ENCODE data around the gene UNK.
"Not testable (repeated sequence)": the region's sequence is repeated elsewhere in the genome, so short reads cannot be mapped to it uniquely, and the experiment has no call there.

The UNK gene

DNA sequence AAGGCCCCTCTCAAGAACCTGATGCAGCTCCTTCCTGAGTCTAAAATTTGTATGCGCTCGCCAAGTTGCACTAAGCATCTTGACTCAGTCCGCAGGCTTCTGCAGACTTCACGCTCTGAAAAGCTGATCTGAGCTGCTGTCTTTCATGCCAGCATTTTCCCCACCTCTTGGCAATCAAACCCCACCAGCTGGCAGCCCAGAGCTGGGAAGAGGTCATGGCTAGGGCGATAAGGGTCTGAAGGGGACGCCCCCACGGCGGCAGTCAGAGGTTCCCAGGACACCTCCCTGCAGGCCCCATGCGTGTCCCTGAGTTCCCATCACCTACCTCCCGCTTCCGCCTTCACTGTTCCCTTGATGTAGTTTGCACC lies 64.7 kb downstream of the UNK start:
- no peak for DNase-seq (ENCODE audit: low spot score)

DNA sequence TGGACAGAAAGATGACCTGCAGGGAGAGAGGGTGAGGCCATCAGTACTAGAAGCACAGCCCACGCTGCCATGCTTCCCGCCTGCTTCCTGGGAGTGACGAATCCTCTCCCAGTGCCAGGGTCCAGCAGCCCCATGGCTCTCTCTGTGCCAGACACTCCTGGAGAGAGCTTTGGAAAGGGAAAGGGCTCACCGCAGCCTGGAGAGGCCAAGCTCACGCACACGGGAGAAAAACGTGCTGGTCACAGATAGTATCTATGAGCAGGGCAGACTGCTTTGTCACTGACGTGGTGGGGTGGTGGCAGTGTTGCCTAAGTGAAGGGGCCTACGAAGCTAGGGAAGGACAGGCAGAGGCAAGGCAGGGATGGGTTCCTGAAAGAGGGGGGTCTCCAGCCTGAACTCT lies 65.1 kb downstream of the UNK start:
- no peak for DNase-seq (ENCODE audit: low spot score)

DNA sequence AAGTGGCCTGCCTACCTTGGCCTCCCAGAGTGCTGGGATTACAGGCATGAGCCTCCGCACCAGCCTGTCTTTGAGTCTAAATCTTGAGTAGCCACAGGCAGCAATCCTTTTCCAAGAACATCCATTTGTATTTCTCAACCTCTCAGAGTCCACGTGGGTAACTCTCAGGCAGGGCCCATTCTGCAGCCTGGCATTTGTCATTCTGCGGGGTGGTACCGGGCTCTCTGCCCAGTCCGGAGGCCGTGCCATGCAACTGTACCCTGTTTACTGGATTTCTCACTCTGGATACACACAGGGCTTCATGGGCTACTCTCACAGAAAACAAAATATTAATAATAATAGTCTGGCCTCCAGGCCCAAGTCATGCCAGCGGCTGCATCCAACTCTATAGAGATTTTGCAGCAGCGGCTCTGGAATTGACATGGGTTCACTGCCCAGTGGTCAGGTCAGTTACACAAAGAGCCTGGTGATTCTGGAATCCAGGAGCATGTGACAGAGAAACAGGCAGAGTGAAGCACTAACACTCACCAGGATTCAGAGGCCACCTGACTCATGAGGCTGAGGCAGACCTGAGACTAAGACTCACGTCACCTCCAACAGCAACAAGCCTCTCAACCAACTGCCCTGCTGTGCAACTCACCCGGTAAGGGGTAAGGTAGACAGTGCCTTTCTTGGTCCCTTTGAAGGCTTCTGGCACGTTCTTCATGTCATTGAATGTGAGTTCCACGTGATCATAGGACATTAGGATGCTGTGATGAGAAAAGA lies 66.5 kb downstream of the UNK start:
- DNase-seq (ENCODE audit: low spot score), result peak; percentile 73

DNA sequence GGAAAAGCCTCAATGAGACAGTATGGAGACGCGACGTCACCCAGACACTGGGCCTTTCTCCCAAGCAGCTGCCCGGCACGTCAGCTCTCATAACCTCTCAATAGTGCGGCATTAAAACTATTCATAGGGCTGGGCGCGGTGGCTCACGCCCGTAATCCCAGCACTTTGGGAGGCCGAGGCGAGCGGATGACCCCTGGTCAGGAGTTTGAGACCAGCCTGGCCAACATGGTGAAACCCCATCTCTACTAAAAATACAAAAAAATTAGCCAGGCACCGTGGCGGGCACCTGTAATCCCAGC lies 67.0 kb downstream of the UNK start:
- DNase-seq (ENCODE audit: low spot score), result not testable (repeated sequence)

DNA sequence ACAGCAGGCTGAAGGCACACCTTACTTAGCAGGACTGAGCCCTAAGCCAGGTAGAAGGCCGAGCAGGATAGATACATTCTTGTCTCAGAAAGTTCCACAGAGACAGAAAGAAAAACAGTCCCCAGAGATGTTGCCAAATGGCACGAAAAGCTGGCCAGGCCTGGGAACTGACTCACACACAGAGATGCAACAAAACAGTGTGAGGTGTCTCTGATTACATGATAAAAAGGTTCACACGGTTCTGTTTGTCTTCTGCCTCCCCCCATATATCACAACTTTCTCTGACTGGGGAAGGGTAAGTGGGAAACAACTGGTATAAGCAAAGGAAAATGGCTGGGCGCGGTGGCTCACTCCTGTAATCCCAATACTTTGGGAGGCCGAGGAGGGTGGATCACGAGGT lies 68.8 kb downstream of the UNK start:
- DNase-seq (ENCODE audit: low spot score), result no peak

DNA sequence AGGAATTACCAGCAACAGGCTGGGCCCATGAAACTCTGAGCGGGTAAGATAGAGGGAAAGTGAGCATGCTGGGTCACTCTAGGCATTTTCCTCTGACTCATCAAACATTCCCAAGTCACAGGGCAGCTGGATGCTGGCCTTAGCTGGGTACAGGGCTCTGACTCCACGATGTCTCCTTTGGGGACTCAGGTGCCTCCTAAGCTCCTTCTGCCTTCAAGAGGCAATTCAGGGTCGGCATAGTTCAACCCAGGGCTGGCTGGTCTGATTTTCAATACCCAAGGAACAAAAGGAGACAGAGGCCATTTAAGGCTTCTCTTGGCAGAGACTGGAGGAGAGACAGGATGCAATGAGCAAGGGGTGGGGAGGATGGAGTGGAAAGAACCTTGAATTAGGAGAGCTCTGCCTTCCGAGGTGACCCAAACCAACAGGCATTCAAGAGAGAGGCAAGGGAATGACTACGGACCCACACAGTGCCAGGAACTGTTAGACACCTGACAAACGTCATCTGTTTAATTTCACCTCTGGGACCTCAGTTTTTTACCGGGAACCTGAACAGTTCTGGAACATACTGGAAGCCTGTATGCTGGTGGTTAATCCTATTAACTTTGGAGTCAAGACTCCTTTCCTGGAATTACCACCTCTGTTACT lies 69.6 kb downstream of the UNK start:
- no peak for DNase-seq (ENCODE audit: low spot score)

DNA sequence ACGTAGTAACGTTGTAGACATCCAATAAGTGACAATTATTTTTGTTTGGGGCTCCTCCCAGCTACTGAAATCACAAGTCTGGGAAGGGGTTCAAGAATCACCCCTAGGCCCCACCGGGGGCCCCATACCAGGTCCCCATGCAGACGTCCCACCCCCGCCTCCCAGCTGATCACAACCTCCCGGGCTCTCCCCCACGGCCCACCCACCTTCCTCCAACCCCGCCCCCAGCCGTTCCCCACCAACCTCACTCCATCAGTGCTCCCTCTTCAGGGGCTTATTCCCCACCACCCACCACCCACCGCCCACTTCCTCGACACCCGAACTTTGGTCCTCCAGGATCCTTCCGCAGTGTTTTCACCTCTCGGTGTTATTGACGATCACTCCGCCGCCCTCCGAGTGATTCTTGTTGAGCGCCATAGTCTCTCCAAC lies 70.3 kb downstream of the UNK start:
- no peak for DNase-seq (ENCODE audit: low spot score)

GRCh38 chr17:75855310-75856061 lies 70.9 kb downstream of the UNK start, which contains the start of gene WBP2:
TSS of gene WBP2 (minus strand) at chr17:75855335. CDS start at chr17:75855297, 38 bp downstream.
- peak; percentile 100 for DNase-seq (ENCODE audit: low spot score)

- peak; percentile 62 for DNase-seq (ENCODE audit: low spot score)
Observed at GRCh38 chr17:75856062-75856756, 71.6 kb downstream of the UNK start.

DNA sequence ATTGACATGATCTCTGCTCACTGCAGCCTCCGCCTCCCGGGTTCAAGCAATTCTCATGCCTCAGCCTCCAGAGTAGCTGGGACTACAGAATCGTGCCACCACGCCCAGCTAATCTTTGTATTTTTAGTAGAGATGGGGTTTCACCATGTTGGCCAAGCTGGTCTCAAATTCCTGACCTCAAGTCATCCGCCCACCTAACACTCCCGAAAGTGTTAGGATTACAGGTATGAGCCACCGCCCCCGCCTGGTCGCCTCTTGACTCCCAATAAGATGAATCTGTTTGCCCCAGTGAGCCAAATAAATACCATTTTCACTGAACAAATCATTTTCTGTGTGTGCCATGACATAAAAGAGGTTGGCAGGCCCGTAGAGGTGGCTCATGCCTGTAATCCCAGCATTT lies 74.8 kb downstream of the UNK start:
- DNase-seq (ENCODE audit: low spot score), result not testable (repeated sequence)

- no peak for DNase-seq (ENCODE audit: low spot score)
Observed at GRCh38 chr17:75861927-75862317, 77.3 kb downstream of the UNK start.

DNA sequence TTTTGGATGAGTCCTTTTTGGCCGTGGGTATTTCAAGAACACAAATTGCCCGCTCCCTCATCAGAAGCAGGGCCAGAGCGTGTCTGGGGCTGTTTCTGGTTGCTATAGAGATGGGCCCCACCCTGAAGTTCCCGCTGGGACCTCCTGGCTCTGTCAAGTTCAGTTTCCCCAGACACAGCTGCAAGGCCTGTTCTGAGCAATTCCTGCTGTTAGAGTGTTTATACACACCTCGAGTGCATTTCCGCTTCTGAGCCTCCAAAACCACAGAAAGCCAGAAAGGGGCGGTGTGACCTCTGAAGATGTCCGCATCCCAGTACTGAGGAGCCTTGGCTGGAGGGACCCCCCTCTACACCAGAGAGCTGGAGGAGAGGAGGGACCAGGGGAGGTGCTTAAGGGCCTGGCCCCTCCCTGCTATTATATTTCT lies 79.9 kb downstream of the UNK start:
- no peak for DNase-seq (ENCODE audit: low spot score)

DNA sequence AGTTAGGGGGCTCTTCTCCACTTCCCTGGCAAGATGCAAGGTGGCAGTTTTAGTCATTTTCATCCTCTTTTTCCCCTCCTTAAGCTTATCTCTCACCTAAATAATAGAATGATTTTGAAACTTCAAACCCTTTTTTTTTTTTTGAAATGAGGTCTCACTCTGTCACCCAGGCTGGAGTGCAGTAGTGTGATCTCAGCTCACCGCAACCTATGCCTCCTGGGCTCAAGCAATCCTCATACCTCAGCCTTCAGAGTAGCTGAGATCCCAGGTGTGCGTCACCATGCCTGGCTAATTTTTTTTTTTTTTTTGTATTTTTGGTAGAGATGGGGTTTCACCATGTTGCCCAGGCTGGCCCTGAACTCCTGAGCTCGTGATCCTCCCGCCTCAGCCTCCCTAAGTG lies 80.3 kb downstream of the UNK start:
- DNase-seq (ENCODE audit: low spot score), result not testable (repeated sequence)

DNA sequence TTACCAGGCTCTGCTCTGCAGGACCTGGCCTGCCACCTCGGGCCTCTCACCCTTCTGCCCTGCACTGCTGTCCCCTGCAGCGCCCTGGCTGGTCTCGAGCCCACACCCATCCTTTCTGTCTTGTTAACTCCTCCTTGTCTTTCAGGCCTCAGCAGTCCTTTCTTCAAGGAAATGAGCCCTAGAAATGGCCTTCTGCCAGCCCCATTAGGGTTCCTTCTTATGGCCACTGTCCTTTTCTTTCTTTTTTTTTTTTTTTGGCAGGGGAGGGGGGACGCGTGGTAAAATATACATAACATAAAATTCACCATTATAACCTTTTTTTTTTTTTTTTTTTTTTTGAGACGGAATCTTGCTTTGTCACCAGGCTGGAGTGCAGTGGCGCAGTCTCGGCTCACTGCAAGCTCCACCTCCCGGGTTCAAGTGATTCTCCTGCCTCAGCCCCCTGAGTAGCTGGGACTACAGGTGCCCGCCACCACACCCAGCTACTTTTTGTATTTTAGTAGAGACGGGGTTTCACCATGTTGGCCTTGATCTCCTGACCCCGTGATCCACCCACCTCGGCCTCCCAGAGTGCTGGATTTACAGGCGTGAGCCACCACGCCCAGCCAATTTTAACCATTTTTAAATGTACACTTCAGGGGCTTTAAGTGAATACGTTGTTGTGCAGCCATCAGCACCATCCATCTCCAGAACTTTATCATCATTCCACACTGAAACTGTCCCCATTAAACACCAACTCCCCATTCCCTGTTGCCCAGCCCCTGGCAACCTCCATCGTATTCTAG lies 81.0 kb downstream of the UNK start:
- DNase-seq (ENCODE audit: low spot score), result not testable (repeated sequence)

DNA sequence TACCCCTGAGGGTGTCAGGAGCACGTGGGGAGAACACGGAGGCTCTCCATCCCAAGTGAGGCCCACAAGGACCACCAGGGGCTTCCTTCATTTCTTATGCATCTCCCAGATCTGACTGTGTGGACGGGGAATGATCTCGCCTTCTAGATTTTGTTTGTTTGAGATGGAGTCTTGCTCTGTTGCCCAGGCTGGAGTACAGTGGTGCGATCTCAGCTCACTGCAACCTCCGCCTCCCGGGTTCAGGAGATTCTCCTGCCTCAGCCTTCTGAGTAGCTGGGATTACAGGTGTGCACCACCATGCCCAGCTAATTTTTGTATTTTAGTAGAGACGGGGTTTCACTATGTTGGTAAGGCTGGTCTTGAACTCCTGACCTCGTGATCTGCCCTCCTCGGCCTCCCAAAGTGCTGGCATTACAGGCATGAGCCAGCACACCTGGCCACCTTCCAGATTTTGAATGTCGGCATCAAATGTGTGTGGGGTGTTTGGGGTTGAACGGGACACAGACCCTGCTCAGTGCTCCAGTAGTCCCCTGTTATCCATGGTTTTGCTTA lies 84.2 kb downstream of the UNK start:
- DNase-seq (ENCODE audit: low spot score), result not testable (repeated sequence)

- peak; percentile 83 for DNase-seq (ENCODE audit: low spot score)
Observed at GRCh38 chr17:75869282-75870141, 84.9 kb downstream of the UNK start.

DNA sequence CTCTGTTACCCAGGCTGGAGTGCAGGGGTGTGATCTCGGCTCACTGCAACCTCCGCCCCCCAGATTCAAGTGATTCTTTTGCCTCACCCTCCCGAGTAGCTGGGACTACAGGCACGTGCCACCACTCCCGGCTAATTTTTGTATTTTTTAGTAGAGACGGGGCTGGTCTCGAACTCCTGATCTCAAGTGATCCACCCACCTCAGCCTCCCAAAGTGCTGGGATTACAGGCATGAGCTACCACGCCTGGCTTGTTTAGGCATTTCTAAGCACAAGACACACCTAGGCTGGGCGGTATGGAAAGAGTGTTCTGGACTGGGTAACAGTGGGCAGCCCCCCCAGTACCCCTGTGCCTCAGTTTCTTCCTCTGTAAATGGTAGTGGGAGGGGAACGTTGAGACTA lies 85.6 kb downstream of the UNK start:
- not testable (repeated sequence) for DNase-seq (ENCODE audit: low spot score)

DNA sequence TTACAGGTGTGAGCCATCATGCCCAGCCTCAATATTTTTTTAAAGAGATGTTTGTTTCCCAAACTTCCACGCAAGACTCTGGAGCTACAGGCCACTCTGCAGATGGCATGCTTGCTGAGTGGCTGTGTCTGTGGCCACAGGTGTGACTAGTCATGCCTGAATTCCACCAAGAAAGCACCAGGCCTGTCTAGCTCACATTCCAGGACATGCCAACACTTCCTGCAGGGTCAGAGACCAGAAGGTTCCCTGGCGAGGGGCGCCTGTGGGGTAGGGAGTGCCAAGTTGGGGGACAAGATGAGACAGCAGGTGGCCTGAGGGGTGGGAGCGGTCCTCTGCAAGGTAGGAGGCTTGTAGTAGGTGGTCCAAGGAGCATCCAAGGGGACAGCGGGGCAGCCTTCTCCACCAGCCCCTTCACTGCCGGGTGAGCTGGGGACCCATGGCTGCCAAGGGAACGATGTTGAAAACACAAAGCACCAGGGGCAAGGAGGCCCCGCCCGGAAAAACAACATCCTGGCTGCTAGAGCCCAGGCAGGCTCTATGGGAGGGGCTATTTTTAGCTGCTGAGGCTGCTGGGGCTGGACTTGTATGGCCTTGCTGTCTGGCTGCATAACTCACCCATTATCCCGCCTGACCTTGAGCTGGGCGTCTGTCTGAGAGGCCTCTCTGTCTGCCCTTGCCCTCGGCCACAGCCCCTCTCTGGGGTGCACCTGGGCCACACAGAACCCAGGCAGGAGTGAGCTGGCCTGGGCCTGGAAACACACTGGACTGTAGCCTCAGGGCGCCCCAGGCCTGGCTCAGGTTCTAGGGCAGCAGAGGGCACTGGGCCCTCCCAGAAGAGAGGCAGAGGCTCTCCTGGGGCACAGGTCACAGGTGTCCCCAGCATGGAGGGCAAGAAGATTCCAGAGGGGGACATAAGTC lies 88.1 kb downstream of the UNK start:
- peak; percentile 60 for DNase-seq (ENCODE audit: low spot score)
